ENCODE measurements around the gene SIX2.

Gene SIX2

DNA sequence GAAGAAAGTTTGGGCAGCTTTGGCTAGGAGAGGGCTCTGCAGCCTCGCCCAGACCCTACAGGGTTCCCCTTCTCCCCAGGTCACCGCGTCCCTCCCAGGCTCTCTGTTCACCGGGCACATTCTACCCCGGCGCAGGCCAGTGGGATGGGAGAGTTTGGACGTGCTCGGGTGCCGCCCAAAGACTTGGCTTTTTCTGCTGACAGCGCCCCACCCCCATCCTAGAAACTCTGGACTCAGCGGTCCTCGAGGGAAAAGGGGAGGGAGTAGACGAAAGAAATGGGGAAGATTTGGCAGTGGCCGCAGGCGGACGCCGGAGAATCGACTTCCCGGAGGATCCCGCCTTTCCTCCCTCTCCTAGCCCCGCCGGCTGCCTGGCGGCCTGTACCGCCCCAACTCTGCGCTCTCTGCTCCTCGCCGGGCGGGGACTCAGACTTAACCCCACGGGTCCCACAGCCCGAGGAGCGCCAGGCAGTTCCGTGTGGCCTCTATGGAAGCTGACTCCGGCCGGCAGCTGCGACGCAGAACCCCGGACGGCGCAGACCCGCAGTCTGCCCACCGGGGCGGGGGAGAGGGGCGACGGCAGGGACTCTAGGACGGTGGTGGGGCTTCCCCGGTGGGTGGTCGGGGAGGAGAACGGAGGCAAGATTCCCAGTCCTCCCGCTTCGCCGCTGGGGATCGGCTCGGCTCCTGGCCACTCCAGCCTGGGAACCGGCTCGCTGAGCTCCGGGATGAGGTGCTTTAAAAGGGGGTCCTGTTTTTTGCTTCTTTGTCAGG is 863 bp upstream of the SIX2 start:
- Mint-ChIP-seq H3K4me3 (peak overlapping the region; percentile 81), H3K27me3 (peaks cover 91% of the 10 kb centered on the region), H3K9me3 (no peaks in the 10 kb centered on the region), H3K36me3 (no peaks in the 10 kb centered on the region), H3K4me1 (peaks cover 54% of the 10 kb centered on the region), H3K27ac (no peak overlapping the region)
- no peak for ATAC-seq

- Mint-ChIP-seq H3K4me3 (peak overlapping the region; percentile 58), H3K27ac (no peak overlapping the region), H3K4me1 (peaks cover 57% of the 10 kb centered on the region), H3K36me3 (no peaks in the 10 kb centered on the region), H3K27me3 (peaks cover 97% of the 10 kb centered on the region), H3K9me3 (no peaks in the 10 kb centered on the region)
- ATAC-seq = no peak
These were observed 739 bp downstream of the SIX2 start for GRCh38 chr2:45008296-45009129.

DNA sequence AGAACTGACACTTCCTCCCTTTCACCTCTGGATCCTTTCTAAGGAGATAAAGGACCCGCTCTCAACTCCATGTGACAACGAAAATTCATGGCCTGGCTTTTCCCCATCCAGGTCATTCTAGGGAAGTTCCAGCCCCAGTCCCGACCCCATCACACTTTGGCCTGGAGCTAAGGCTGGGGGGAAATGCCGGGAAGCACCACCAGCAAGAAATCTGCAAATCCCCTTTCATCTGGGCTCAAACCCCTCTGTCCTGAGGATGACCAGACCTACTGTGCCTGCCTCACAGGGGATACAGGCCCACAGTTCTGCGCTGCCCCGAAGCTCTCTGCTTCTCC is 1.3 kb downstream of the SIX2 start:
- peaks cover 57% of the 10 kb centered on the region for H3K4me1 Mint-ChIP-seq
- no peak for ATAC-seq
- H3K9me3 Mint-ChIP-seq = no peaks in the 10 kb centered on the region
- no peaks in the 10 kb centered on the region for H3K36me3 Mint-ChIP-seq
- no peak overlapping the region for H3K4me3 Mint-ChIP-seq
- H3K27me3 Mint-ChIP-seq = peaks cover 100% of the 10 kb centered on the region
- no peak overlapping the region for H3K27ac Mint-ChIP-seq

GRCh38 chr2:45006942-45007287 is 2.3 kb downstream of the SIX2 start:
- Mint-ChIP-seq H3K9me3 (no peaks in the 10 kb centered on the region), H3K27ac (no peak overlapping the region), H3K27me3 (peaks cover 100% of the 10 kb centered on the region), H3K4me1 (peaks cover 62% of the 10 kb centered on the region), H3K4me3 (no peak overlapping the region), H3K36me3 (no peaks in the 10 kb centered on the region)
- no peak for ATAC-seq

- Mint-ChIP-seq H3K9me3 (no peaks in the 10 kb centered on the region), H3K27me3 (peaks cover 100% of the 10 kb centered on the region), H3K27ac (no peak overlapping the region), H3K36me3 (no peaks in the 10 kb centered on the region), H3K4me3 (peak overlapping the region; percentile 62), H3K4me1 (peaks cover 68% of the 10 kb centered on the region)
- no peak for ATAC-seq
These were observed 3.0 kb downstream of the SIX2 start for GRCh38 chr2:45006041-45006941.

GRCh38 chr2:45005261-45006002 is 3.8 kb downstream of the SIX2 start:
- H3K27ac Mint-ChIP-seq = no peak overlapping the region
- H3K27me3 Mint-ChIP-seq = peaks cover 100% of the 10 kb centered on the region
- H3K9me3 Mint-ChIP-seq = no peaks in the 10 kb centered on the region
- H3K36me3 Mint-ChIP-seq = no peaks in the 10 kb centered on the region
- peak overlapping the region; percentile 2 for H3K4me3 Mint-ChIP-seq
- peaks cover 66% of the 10 kb centered on the region for H3K4me1 Mint-ChIP-seq
- no peak for ATAC-seq

DNA sequence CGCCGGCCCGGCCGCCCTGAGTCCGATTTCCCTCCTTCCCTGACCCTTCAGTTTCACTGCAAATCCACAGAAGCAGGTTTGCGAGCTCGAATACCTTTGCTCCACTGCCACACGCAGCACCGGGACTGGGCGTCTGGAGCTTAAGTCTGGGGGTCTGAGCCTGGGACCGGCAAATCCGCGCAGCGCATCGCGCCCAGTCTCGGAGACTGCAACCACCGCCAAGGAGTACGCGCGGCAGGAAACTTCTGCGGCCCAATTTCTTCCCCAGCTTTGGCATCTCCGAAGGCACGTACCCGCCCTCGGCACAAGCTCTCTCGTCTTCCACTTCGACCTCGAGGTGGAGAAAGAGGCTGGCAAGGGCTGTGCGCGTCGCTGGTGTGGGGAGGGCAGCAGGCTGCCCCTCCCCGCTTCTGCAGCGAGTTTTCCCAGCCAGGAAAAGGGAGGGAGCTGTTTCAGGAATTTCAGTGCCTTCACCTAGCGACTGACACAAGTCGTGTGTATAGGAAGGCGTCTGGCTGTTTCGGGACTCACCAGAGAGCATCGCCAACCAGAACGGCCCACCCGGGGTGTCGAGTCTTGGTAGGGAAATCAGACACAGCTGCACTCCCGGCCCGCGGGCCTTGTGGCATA is 4.6 kb downstream of the SIX2 start:
- no peak overlapping the region for H3K4me3 Mint-ChIP-seq
- no peaks in the 10 kb centered on the region for H3K9me3 Mint-ChIP-seq
- H3K27ac Mint-ChIP-seq = no peak overlapping the region
- H3K4me1 Mint-ChIP-seq = peaks cover 58% of the 10 kb centered on the region
- H3K27me3 Mint-ChIP-seq = peaks cover 100% of the 10 kb centered on the region
- H3K36me3 Mint-ChIP-seq = no peaks in the 10 kb centered on the region
- no peak for ATAC-seq

GRCh38 chr2:45003579-45004551 is 5.4 kb downstream of the SIX2 start:
- Mint-ChIP-seq H3K4me1 (peaks cover 53% of the 10 kb centered on the region), H3K9me3 (no peaks in the 10 kb centered on the region), H3K36me3 (no peaks in the 10 kb centered on the region), H3K4me3 (peak overlapping the region; percentile 36), H3K27ac (no peak overlapping the region), H3K27me3 (peaks cover 100% of the 10 kb centered on the region)
- ATAC-seq = no peak

DNA sequence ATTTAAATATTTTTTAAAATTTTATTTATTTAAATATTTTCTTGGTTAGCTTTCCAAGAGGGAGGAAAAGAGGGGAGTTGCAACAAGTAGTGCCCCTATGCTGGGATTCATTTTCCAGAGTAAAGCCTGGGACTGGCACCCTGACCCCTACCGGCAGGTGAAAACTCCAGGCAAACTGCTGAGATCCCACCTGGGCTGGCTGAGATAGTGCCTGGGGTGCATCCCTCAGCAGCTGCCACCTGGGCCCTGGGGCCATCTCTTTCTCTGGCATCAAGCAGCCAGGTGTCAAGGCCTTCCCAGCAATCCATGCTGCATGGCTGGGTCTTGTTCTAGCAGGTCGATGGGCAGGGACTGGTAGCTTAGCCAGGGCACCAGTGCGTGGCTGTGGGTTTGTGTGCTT is 6.6 kb downstream of the SIX2 start:
- no peak overlapping the region for H3K27ac Mint-ChIP-seq
- no peaks in the 10 kb centered on the region for H3K36me3 Mint-ChIP-seq
- no peaks in the 10 kb centered on the region for H3K9me3 Mint-ChIP-seq
- peaks cover 43% of the 10 kb centered on the region for H3K4me1 Mint-ChIP-seq
- H3K27me3 Mint-ChIP-seq = peaks cover 100% of the 10 kb centered on the region
- ATAC-seq = no peak
- H3K4me3 Mint-ChIP-seq = no peak overlapping the region

DNA sequence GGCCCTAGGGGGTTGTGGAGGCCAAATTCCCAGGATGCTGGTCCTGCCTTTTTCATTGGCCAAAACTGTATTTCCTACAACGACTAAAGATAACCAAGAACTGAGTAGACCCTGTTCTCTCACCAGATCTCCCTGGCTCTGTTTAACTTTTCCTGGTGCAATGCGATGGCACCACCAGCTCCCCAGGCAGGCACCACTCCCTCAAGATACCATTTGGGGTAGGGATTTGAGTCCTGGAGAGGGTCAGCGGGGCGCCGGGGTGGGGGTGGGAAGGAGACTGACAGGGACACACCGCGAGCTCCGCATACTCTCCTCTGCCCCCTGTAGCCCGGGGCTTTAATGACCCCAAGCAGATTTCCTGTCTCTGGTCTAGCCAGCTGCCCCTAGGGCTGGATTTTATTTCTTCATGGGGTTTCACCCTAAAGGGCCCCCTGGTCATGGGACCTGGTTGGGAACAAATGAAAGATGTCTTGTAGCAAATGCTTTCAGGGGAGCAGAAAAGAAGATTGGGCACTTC is 7.3 kb downstream of the SIX2 start:
- peak overlapping the region; percentile 44 for H3K4me3 Mint-ChIP-seq
- H3K9me3 Mint-ChIP-seq = no peaks in the 10 kb centered on the region
- H3K4me1 Mint-ChIP-seq = peaks cover 40% of the 10 kb centered on the region
- peaks cover 100% of the 10 kb centered on the region for H3K27me3 Mint-ChIP-seq
- H3K27ac Mint-ChIP-seq = no peak overlapping the region
- no peaks in the 10 kb centered on the region for H3K36me3 Mint-ChIP-seq
- ATAC-seq = no peak

DNA sequence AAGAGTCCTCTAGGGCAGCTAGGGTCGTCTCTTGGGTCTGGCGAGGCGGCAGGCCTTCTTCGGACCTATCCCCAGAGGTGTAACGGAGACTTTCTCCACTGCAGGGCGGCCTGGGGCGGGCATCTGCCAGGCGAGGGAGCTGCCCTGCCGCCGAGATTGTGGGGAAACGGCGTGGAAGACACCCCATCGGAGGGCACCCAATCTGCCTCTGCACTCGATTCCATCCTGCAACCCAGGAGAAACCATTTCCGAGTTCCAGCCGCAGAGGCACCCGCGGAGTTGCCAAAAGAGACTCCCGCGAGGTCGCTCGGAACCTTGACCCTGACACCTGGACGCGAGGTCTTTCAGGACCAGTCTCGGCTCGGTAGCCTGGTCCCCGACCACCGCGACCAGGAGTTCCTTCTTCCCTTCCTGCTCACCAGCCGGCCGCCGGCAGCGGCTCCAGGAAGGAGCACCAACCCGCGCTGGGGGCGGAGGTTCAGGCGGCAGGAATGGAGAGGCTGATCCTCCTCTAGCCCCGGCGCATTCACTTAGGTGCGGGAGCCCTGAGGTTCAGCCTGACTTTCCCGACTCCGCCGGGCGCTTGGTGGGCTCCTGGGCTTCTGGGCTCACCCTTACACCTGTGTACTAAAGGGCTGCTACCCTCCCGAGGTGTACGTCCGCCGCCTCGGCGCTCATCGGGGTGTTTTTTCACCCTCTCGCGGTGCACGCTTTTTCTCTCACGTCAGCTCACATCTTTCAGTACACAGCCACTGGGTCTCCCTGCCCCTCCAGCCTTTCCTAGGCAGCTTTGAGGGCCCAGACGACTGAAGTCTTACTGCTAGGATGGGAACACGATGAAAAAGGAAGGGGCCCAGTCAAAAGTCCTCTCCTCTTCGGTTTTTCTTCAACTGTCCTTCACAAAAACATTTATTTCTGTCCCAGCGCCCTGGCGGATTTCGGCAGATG is 8.1 kb downstream of the SIX2 start:
- Mint-ChIP-seq H3K36me3 (no peaks in the 10 kb centered on the region), H3K9me3 (no peaks in the 10 kb centered on the region), H3K27me3 (peaks cover 97% of the 10 kb centered on the region), H3K4me3 (peak overlapping the region; percentile 44), H3K27ac (no peak overlapping the region), H3K4me1 (peaks cover 33% of the 10 kb centered on the region)
- ATAC-seq = no peak

DNA sequence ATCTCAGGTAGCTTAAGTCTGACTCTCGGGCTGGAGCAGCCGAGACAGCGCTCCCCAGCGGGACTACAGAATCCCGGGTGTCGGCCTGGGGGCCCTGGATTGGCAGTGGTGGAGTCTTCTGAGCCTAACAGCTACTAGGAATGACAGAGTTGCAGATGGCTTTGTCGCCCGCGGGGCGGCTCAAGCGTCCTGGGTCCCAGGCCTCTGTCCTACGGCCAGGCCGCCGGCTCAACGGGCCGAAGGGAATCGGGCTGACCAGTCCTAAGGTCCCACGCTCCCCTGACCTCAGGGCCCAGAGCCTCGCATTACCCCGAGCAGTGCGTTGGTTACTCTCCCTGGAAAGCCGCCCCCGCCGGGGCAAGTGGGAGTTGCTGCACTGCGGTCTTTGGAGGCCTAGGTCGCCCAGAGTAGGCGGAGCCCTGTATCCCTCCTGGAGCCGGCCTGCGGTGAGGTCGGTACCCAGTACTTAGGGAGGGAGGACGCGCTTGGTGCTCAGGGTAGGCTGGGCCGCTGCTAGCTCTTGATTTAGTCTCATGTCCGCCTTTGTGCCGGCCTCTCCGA is 8.8 kb downstream of the SIX2 start:
- H3K4me3 Mint-ChIP-seq = peak overlapping the region; percentile 44
- no peak for ATAC-seq
- peaks cover 27% of the 10 kb centered on the region for H3K4me1 Mint-ChIP-seq
- H3K27me3 Mint-ChIP-seq = peaks cover 89% of the 10 kb centered on the region
- H3K27ac Mint-ChIP-seq = no peak overlapping the region
- no peaks in the 10 kb centered on the region for H3K36me3 Mint-ChIP-seq
- no peaks in the 10 kb centered on the region for H3K9me3 Mint-ChIP-seq
